COLO668 (cell line): ENCODE data around the gene LANCL3.

ENCODE experiments used
- DNase-seq: peaks from one replicate; lab custom pipeline; 2025; ENCODE audit not compliant: unreplicated experiment; lab: John Stamatoyannopoulos, UW

Gene LANCL3

GRCh38 chrX:37678574-37678973 is 107.1 kb downstream of the LANCL3 start:
- DNase-seq, result no peak

- DNase-seq, result no peak
These were observed 107.8 kb downstream of the LANCL3 start for GRCh38 chrX:37679230-37679629.

- no peak for DNase-seq
These were observed 108.4 kb downstream of the LANCL3 start for GRCh38 chrX:37679888-37680287.

GRCh38 chrX:37684426-37684825 is 113.0 kb downstream of the LANCL3 start:
- DNase-seq, result no peak

GRCh38 chrX:37684973-37685372 is 113.5 kb downstream of the LANCL3 start:
- no peak for DNase-seq

GRCh38 chrX:37685381-37686359 is 114.2 kb downstream of the LANCL3 start, which contains the start of gene XK:
Gene XK (plus strand): TSS chrX:37685791. CDS start chrX:37685962, 171 bp downstream.
- peak; percentile 80 for DNase-seq

- no peak for DNase-seq
These were observed 115.0 kb downstream of the LANCL3 start for GRCh38 chrX:37686369-37686995.

- no peak for DNase-seq
These were observed 115.5 kb downstream of the LANCL3 start for GRCh38 chrX:37686996-37687395.

GRCh38 chrX:37690119-37690518 is 118.7 kb downstream of the LANCL3 start:
- DNase-seq, result no peak

GRCh38 chrX:37692918-37693317 is 121.5 kb downstream of the LANCL3 start:
- no peak for DNase-seq

GRCh38 chrX:37697169-37697760 is 125.8 kb downstream of the LANCL3 start:
- no peak for DNase-seq

- peak; percentile 6 for DNase-seq
These were observed 130.1 kb downstream of the LANCL3 start for GRCh38 chrX:37701588-37701987.

- DNase-seq, result no peak
These were observed 140.5 kb downstream of the LANCL3 start for GRCh38 chrX:37711991-37712390.

GRCh38 chrX:37712458-37712857 is 141.0 kb downstream of the LANCL3 start:
- no peak for DNase-seq

- DNase-seq, result no peak
These were observed 143.0 kb downstream of the LANCL3 start for GRCh38 chrX:37714479-37714878.

GRCh38 chrX:37716602-37717001 is 145.1 kb downstream of the LANCL3 start:
- DNase-seq, result no peak

- no peak for DNase-seq
These were observed 146.2 kb downstream of the LANCL3 start for GRCh38 chrX:37717708-37718107.

- no peak for DNase-seq
These were observed 151.1 kb downstream of the LANCL3 start for GRCh38 chrX:37722595-37722994.

GRCh38 chrX:37726346-37726745 is 154.9 kb downstream of the LANCL3 start:
- no peak for DNase-seq
